HepG2 (cell line): ENCODE results near the gene KAT7. TPM values are rescaled to one million over a fixed set of nuclear protein-coding genes. Genes with fewer than 3 reads are reported as not detected.

Experiments
- BORCS8-MEF2B ChIP-seq: sonication (generic); formaldehyde crosslinking; IDR thresholded peaks from 2 replicates; pipeline ENCODE4 v1.8.0; 2022; ENCODE audit warnings: mild to moderate bottlenecking, missing genetic modification reagents
- CCAR2 ChIP-seq: fragments of 200-400 bp; formaldehyde crosslinking; optimal IDR thresholded peaks from 2 replicates; pipeline ENCODE3; 2018; ENCODE audit warnings: low read depth, mild to moderate bottlenecking, low read length, moderate library complexity
- CEBPB ChIP-seq: IDR thresholded peaks from 2 replicates; pipeline ENCODE4 v1.6.1; 2011; ENCODE audit warnings: low read depth, low read length, improper control_type of control experiment, borderline replicate concordance
- HIVEP1 ChIP-seq: sonication (generic); formaldehyde crosslinking; IDR thresholded peaks from 2 replicates; pipeline ENCODE4 v1.4.0; 2020; ENCODE audit warnings: mild to moderate bottlenecking, missing genetic modification reagents
- HNF4A ChIP-seq: sonication (generic); formaldehyde crosslinking; IDR thresholded peaks from 2 replicates; pipeline ENCODE4 v1.4.0; 2020; ENCODE audit warnings: missing genetic modification reagents
- NCOA2 ChIP-seq: sonication (generic); formaldehyde crosslinking; IDR thresholded peaks from 2 replicates; pipeline ENCODE4 v1.8.0; 2022; ENCODE audit warnings: inconsistent platforms
- RBAK ChIP-seq: sonication (generic); formaldehyde crosslinking; IDR thresholded peaks from 2 replicates; pipeline ENCODE4 v1.5.1; 2020; ENCODE audit warnings: mild to moderate bottlenecking, missing genetic modification reagents
- RCOR2 ChIP-seq: IDR thresholded peaks from 2 replicates; pipeline ENCODE4 v1.6.1; 2016; ENCODE audit warnings: missing biosample characterization, missing genetic modification reagents
- SALL1 ChIP-seq: sonication (generic); formaldehyde crosslinking; IDR thresholded peaks from 2 replicates; pipeline ENCODE4 v1.8.0; 2022; ENCODE audit warnings: mild to moderate bottlenecking, missing genetic modification reagents
- TOE1 ChIP-seq: sonication (generic); formaldehyde crosslinking; IDR thresholded peaks from 2 replicates; pipeline ENCODE4 v1.4.0; 2020; ENCODE audit warnings: mild to moderate bottlenecking, missing genetic modification reagents
- YEATS4 ChIP-seq: sonication (generic); formaldehyde crosslinking; IDR thresholded peaks from 2 replicates; pipeline ENCODE4 v1.4.0; 2020; ENCODE audit warnings: missing genetic modification reagents, borderline replicate concordance
- ZFX ChIP-seq: sonication (generic); formaldehyde crosslinking; IDR thresholded peaks from 2 replicates; pipeline ENCODE4 v1.4.0; 2020; ENCODE audit warnings: mild to moderate bottlenecking, low read depth, missing genetic modification reagents, moderate library complexity
- ZNF10 ChIP-seq: sonication (generic); formaldehyde crosslinking; IDR thresholded peaks from 2 replicates; pipeline ENCODE4 v1.4.0; 2020; ENCODE audit warnings: mild to moderate bottlenecking, low read depth, missing genetic modification reagents, borderline replicate concordance
- ZNF121 ChIP-seq: sonication (generic); formaldehyde crosslinking; IDR thresholded peaks from 2 replicates; pipeline ENCODE4 v1.5.0; 2020; ENCODE audit warnings: mild to moderate bottlenecking, missing genetic modification reagents
- ZNF224 ChIP-seq: sonication (generic); formaldehyde crosslinking; IDR thresholded peaks from 2 replicates; pipeline ENCODE4 v1.5.0; 2020; ENCODE audit warnings: mild to moderate bottlenecking, missing genetic modification reagents
- ZNF30 ChIP-seq: sonication (generic); formaldehyde crosslinking; IDR thresholded peaks from 2 replicates; pipeline ENCODE4 v1.5.0; 2020; ENCODE audit warnings: mild to moderate bottlenecking, missing genetic modification reagents
- ZNF326 ChIP-seq: sonication (generic); formaldehyde crosslinking; IDR thresholded peaks from 2 replicates; pipeline ENCODE4 v1.4.0; 2020; ENCODE audit warnings: missing genetic modification reagents, borderline replicate concordance
- ZNF746 ChIP-seq: sonication (generic); formaldehyde crosslinking; IDR thresholded peaks from 2 replicates; pipeline ENCODE4 v1.8.0; 2022; ENCODE audit warnings: mild to moderate bottlenecking, missing genetic modification reagents
- ZNF747 ChIP-seq: sonication (generic); formaldehyde crosslinking; IDR thresholded peaks from 2 replicates; pipeline ENCODE4 v1.8.1; 2023; ENCODE audit warnings: missing genetic modification reagents, mild to moderate bottlenecking, borderline replicate concordance
- ZNF788 ChIP-seq: sonication (generic); formaldehyde crosslinking; IDR thresholded peaks from 2 replicates; pipeline ENCODE4 v1.5.0; 2020; ENCODE audit warnings: mild to moderate bottlenecking, missing genetic modification reagents, borderline replicate concordance
- polyA plus RNA-seq, 8 experiments: library from polyadenylated mRNA; depleted of rRNA in 3 of 8; stranded (reverse) in 7 of 8; unstranded in 1 of 8; fragments of >200 nt; fragmentation: Illumina TruSeq in 4 of 8; extraction: Trizol in 4 of 8; gene quantifications; 2 replicates each; pipeline versions ENCODE4 v1.2.1 to v1.2.3, GENCODE V29; 2011 to 2016; ENCODE audit warnings: low read depth in 4 of 8, missing spikeins in 1 of 8, mixed read lengths in 1 of 8; ENCODE audit not compliant: insufficient read depth in 1 of 8
- total RNA-seq, 5 experiments: library from RNA; depleted of rRNA; stranded (reverse); fragments of >200 nt; fragmentation: Illumina TruSeq; extraction: Trizol; gene quantifications; 2 replicates each; pipeline ENCODE4 v1.2.3, GENCODE V29; 2016; ENCODE audit warnings: low read depth in 1 of 5
- TF ChIP-seq, protein P1 (sequence below): sonication (generic); formaldehyde crosslinking; IDR thresholded peaks from 2 replicates; pipeline ENCODE4 v1.4.0; 2020; ENCODE audit warnings: missing genetic modification reagents
- TF ChIP-seq, protein P2 (sequence below): sonication (generic); formaldehyde crosslinking; IDR thresholded peaks from 2 replicates; pipeline ENCODE4 v1.5.0; 2020; ENCODE audit warnings: missing genetic modification reagents
- TF ChIP-seq, protein P3 (sequence below): sonication (generic); formaldehyde crosslinking; IDR thresholded peaks from 2 replicates; pipeline ENCODE4 v1.4.0; 2020; ENCODE audit warnings: missing genetic modification reagents
- TF ChIP-seq, protein P4 (sequence below): sonication (generic); formaldehyde crosslinking; IDR thresholded peaks from 2 replicates; pipeline ENCODE4 v1.4.0; 2020; ENCODE audit warnings: mild to moderate bottlenecking, missing genetic modification reagents

The KAT7 gene
- total and polyA plus RNA-seq, 2 of the 13 experiments (the other 11 are each of a cell fraction or from before 2014, with no cell fraction given), result 21.2 to 39.2 TPM

DNA sequence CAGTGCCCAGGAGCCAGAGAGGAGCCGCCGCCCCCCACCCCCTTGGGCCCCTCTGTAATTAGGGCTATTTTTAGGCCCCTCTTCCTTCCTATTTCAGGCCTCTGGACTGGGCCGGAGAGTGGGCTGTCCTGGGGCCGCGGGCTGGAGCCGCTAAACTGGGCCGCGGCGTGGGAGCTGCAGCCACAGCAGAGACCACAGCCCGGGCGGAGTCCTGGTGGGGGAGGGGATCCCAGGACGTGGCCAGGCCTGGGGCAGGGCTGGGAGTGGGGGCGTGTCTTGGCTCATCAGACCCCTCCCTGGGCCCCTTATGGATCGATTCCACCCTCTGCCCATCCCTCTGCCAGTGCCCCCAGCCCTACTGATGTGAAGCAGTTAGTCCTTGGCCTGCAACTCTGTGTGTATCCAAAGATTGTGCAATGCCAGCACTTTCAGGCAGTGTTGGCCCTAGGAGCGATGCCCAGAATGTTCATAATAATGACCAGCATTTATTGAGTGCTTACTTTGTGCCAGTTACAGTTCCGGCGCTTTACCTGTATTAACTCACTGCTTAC lies 74.4 kb downstream of the KAT7 start (continued):
- TF ChIP-seq SALL1 (CRISPR knock-in tag), result peak; percentile 93
- no peak for TF ChIP-seq CCAR2
- TF ChIP-seq, protein P1, sequence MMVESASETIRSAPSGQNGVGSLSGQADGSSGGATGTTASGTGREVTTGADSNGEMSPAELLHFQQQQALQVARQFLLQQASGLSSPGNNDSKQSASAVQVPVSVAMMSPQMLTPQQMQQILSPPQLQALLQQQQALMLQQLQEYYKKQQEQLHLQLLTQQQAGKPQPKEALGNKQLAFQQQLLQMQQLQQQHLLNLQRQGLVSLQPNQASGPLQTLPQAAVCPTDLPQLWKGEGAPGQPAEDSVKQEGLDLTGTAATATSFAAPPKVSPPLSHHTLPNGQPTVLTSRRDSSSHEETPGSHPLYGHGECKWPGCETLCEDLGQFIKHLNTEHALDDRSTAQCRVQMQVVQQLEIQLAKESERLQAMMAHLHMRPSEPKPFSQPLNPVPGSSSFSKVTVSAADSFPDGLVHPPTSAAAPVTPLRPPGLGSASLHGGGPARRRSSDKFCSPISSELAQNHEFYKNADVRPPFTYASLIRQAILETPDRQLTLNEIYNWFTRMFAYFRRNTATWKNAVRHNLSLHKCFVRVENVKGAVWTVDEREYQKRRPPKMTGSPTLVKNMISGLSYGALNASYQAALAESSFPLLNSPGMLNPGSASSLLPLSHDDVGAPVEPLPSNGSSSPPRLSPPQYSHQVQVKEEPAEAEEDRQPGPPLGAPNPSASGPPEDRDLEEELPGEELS, result peak; percentile 51; the same call in 1 of the 2 replicates
- TF ChIP-seq ZNF121, result peak; percentile 56; the same call in 1 of the 2 replicates
- TF ChIP-seq ZNF224 (CRISPR knock-in tag), result no peak
- peak; percentile 58 for TF ChIP-seq ZFX (CRISPR knock-in tag)
- TF ChIP-seq ZNF10 (CRISPR knock-in tag), result no peak
- TF ChIP-seq ZNF747 (CRISPR knock-in tag), result 0 out of 2 replicates have a peak, but pooled peaks have one; percentile 30
- peak; percentile 48; the same call in 1 of the 2 replicates for TF ChIP-seq YEATS4 (CRISPR knock-in tag)
- TF ChIP-seq ZNF746 (CRISPR knock-in tag), result peak; percentile 67; the same call in 1 of the 2 replicates
- TF ChIP-seq ZNF326 (CRISPR knock-in tag), result no peak
- no peak for TF ChIP-seq ZNF30 (CRISPR knock-in tag)
- TF ChIP-seq CEBPB, result peak; percentile 99
- TF ChIP-seq NCOA2 (CRISPR knock-in tag), result peak; percentile 34; the same call in 1 of the 2 replicates
- peak; percentile 36; the same call in 1 of the 2 replicates for TF ChIP-seq BORCS8-MEF2B (CRISPR knock-in tag)
- peak; percentile 74 for TF ChIP-seq HNF4A (CRISPR knock-in tag)
- TF ChIP-seq RCOR2 (CRISPR knock-in tag), result peak; percentile 43; the same call in 1 of the 2 replicates
- TF ChIP-seq ZNF788 (CRISPR knock-in tag), result peak; percentile 52; the same call in 1 of the 2 replicates
- TF ChIP-seq, protein P2, sequence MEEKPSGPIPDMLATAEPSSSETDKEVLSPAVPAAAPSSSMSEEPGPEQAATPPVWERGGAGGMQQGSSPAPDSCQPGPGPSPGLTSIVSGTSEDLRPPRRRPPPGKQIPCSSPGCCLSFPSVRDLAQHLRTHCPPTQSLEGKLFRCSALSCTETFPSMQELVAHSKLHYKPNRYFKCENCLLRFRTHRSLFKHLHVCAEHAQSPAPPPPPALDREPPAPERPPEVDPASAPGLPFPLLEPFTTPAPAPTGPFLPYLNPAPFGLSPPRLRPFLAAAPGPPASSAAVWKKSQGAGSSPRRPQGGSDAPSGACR (CRISPR knock-in tag), result no peak
- TF ChIP-seq RBAK (CRISPR knock-in tag), result peak; percentile 50; the same call in 1 of the 2 replicates
- TF ChIP-seq, protein P3, sequence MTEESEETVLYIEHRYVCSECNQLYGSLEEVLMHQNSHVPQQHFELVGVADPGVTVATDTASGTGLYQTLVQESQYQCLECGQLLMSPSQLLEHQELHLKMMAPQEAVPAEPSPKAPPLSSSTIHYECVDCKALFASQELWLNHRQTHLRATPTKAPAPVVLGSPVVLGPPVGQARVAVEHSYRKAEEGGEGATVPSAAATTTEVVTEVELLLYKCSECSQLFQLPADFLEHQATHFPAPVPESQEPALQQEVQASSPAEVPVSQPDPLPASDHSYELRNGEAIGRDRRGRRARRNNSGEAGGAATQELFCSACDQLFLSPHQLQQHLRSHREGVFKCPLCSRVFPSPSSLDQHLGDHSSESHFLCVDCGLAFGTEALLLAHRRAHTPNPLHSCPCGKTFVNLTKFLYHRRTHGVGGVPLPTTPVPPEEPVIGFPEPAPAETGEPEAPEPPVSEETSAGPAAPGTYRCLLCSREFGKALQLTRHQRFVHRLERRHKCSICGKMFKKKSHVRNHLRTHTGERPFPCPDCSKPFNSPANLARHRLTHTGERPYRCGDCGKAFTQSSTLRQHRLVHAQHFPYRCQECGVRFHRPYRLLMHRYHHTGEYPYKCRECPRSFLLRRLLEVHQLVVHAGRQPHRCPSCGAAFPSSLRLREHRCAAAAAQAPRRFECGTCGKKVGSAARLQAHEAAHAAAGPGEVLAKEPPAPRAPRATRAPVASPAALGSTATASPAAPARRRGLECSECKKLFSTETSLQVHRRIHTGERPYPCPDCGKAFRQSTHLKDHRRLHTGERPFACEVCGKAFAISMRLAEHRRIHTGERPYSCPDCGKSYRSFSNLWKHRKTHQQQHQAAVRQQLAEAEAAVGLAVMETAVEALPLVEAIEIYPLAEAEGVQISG, result peak; percentile 37; the same call in 1 of the 2 replicates
- TF ChIP-seq TOE1 (CRISPR knock-in tag), result no peak
- TF ChIP-seq, protein P4, sequence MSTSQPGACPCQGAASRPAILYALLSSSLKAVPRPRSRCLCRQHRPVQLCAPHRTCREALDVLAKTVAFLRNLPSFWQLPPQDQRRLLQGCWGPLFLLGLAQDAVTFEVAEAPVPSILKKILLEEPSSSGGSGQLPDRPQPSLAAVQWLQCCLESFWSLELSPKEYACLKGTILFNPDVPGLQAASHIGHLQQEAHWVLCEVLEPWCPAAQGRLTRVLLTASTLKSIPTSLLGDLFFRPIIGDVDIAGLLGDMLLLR (CRISPR knock-in tag), result no peak
- TF ChIP-seq HIVEP1 (CRISPR knock-in tag), result peak; percentile 35; the same call in 1 of the 2 replicates
